ENCODE measurements around the gene NPL.
A peak's percentile ranks its signal among the peaks of the same experiment; 100 is the strongest.

NPL gene, protein sequence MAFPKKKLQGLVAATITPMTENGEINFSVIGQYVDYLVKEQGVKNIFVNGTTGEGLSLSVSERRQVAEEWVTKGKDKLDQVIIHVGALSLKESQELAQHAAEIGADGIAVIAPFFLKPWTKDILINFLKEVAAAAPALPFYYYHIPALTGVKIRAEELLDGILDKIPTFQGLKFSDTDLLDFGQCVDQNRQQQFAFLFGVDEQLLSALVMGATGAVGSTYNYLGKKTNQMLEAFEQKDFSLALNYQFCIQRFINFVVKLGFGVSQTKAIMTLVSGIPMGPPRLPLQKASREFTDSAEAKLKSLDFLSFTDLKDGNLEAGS

DNA sequence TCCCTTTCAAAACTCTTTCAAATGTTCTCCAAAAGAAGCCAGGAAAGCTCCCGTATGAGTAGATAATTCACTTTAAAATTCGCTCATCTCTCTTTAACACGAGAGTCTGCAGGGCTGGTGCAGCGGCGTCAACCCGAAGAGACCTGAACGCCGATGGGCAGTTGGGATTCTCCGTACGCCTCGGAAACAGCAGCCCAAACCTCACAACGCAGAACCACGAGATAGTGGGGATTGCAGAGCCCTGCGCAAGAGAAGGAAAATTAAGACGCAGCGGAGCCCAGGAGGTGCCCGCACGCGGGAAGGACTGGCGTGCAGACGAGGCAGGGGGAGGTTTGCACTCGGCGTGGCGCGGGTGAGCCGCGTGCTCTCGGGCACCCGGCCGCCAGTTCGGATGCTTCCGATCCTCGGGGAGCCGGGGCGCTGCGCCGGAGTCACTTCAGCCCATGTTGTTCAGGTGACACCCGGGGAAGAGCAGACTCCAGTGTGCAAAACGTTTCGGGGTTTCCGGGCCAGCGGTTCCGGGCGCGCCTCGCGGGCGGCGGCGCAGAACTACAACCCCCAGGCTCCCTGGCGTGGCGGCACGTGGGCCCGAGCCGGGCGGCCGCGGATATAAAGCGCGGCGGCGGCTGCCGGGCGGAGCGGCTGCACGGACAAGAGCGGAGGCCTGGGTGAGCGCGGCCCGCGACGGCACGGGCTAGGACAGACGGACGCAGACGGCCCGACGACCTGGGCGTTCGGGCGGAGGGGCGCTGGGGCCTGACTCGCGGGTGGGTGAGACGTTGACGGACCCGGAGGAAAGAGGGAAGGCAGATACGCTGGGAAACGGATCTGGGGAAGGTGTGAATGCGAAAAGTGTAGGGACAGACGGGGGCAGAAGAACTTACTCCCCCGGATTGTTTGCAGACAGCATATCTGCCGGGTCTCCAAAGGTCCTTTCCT, at the start of gene NPL:
Gene NPL, plus strand, starts transcription at position 636 of the 939 bp plus-strand sequence. CDS start 4,599 bp downstream, outside the sequence.
- peaks cover 4% of the 10 kb centered on the region for H3K27me3 ChIP-seq
- H3K27ac ChIP-seq: peak within 1 kb of the TSS; percentile 96
- H3K36me3 ChIP-seq: peaks cover 19% of the 10 kb centered on the region
- H3K4me1 ChIP-seq (ENCODE audit: control insufficient read depth in 1 of 2, insufficient read depth in 1 of 2, low read depth in 1 of 2, low read length in 1 of 2): peaks cover 53 to 54% of the 10 kb centered on the region in 2 experiments
- TF ChIP-seq, protein P1, sequence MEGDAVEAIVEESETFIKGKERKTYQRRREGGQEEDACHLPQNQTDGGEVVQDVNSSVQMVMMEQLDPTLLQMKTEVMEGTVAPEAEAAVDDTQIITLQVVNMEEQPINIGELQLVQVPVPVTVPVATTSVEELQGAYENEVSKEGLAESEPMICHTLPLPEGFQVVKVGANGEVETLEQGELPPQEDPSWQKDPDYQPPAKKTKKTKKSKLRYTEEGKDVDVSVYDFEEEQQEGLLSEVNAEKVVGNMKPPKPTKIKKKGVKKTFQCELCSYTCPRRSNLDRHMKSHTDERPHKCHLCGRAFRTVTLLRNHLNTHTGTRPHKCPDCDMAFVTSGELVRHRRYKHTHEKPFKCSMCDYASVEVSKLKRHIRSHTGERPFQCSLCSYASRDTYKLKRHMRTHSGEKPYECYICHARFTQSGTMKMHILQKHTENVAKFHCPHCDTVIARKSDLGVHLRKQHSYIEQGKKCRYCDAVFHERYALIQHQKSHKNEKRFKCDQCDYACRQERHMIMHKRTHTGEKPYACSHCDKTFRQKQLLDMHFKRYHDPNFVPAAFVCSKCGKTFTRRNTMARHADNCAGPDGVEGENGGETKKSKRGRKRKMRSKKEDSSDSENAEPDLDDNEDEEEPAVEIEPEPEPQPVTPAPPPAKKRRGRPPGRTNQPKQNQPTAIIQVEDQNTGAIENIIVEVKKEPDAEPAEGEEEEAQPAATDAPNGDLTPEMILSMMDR (IDR thresholded peaks at IDR 0.05): no peak
- H3K9me3 ChIP-seq: no peaks in the 10 kb centered on the region
- peak within 1 kb of the TSS; percentile 70 to 72 for H3K4me3 ChIP-seq (ENCODE audit: low read depth in 1 of 2, low read length in 1 of 2)

DNA sequence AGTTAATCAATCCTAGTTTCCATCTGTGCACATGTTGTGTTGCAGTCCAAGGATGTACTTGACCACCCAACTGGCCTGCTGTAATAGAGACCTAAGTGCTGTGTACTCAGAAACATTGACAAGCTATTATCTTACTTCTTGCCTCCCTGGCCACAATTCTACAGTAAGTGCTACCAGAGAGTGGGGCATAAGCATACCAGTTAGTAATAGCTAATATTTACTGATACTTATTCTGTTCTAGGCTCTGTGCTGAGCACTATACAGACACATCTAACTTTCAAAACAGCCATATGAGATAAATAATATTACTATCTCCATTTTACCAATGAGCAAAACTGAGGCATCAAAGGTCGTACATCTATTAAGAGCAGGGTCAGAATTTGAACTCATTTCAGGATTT, 49.5 kb upstream of the NPL start:
- H3K9me3 ChIP-seq: no peaks in the 10 kb centered on the region
- H3K4me1 ChIP-seq (ENCODE audit: control insufficient read depth in 1 of 2, insufficient read depth in 1 of 2, low read depth in 1 of 2, low read length in 1 of 2): no peaks in the 10 kb centered on the region
- no peak overlapping the region for H3K4me3 ChIP-seq (ENCODE audit: low read depth in 1 of 2, low read length in 1 of 2)
- TF ChIP-seq, protein P1 (IDR thresholded peaks at IDR 0.05): no peak
- no peak overlapping the region for H3K27ac ChIP-seq
- peaks cover 10% of the 10 kb centered on the region for H3K27me3 ChIP-seq
- no peaks in the 10 kb centered on the region for H3K36me3 ChIP-seq

DNA sequence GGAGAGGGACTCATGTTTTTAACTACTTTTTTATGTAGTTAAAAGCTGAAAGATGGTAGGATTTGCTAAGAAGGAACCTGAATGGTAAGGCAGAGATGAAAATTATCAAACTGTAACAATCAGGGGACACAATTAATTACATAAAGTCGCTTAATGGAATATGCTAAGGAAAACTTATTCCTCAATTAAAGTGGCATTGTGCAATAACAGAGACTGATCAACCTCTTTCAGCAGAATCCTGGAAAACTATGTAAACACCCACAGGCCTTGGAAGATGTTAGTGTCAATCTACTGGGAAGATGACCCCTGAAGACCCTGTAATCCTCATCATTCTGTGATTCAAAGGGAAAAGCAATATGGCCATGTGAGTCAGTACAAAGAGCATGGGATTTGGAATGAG, 46.8 kb upstream of the NPL start:
- H3K36me3 ChIP-seq: no peaks in the 10 kb centered on the region
- H3K27ac ChIP-seq: no peak overlapping the region
- peaks cover 18% of the 10 kb centered on the region for H3K27me3 ChIP-seq
- no peaks in the 10 kb centered on the region for H3K9me3 ChIP-seq
- H3K4me1 ChIP-seq (ENCODE audit: control insufficient read depth in 1 of 2, insufficient read depth in 1 of 2, low read depth in 1 of 2, low read length in 1 of 2): no peaks in the 10 kb centered on the region
- no peak overlapping the region for H3K4me3 ChIP-seq (ENCODE audit: low read depth in 1 of 2, low read length in 1 of 2)
- TF ChIP-seq, protein P1 (IDR thresholded peaks at IDR 0.05): no peak

DNA sequence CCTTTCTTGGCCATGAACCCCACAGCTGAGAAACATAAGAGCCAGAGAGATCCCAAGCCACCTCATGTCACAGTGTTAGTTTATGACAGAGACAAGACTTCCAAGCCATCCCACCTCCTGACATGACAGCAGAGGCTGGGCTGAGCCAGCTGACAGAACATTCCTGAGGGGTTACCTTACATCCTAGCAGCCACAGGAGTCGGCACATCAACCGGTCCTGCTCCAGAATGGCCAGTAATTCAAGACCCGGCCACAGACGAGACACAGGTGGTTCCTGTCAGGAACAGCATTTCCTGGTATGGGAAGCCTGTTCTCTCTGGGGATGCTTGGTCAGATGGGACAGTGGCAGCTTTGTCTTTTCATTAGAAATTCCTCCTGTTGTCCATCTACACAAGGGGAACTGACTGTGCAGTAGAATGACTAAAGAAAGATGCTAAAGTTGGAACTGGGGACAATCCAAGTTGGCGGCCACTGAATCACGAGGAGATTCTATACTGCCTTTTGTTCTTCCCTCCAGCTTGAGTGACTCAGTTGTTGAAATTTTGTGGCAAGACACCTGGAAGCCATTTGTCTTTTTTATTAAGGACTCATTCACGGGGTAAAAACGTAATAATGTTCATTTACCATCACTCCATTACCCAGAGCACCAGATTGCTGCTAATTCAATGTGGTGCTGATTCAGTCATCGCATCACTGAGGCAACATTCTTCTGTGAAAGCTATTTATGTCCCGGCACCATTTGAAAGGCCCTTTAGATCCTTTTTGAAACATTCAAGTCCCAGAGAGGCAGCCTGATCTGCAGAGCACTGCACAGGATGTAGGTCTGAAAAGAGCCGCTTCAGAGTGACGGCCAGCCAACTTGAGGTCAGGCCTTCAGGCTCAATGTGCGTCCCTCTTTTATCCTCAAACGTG, 37.2 kb upstream of the NPL start:
- Histone ChIP-seq H3K4me3 (ENCODE audit: low read depth in 1 of 2, low read length in 1 of 2) (no peak overlapping the region), H3K27me3 (peaks cover 38% of the 10 kb centered on the region), H3K4me1 (ENCODE audit: control insufficient read depth in 1 of 2, insufficient read depth in 1 of 2, low read depth in 1 of 2, low read length in 1 of 2) (no peaks in the 10 kb centered on the region), H3K36me3 (no peaks in the 10 kb centered on the region), H3K27ac (no peak overlapping the region), H3K9me3 (no peaks in the 10 kb centered on the region)
- TF ChIP-seq, protein P1 (IDR thresholded peaks at IDR 0.05): no peak

DNA sequence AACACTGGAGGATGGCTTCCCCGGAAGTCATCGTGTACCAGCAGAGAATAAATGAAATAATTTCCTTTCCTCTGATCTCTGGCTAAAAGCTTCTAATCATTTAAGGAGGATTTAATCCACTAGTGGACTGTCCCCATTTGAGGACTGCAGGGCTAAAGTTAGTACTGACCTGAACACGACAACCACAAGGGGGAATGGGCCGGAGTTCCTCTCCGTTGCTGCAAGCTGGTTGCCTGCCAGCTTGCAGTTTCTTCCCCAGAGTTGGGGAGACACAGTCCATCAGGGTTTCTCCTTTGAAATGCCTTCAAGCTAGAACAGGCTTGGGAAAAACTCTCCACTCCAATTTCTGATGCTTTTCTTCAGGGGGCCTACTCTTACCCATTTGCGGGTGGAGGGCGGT, 35.5 kb upstream of the NPL start:
- no peaks in the 10 kb centered on the region for H3K9me3 ChIP-seq
- peaks cover 31% of the 10 kb centered on the region for H3K27me3 ChIP-seq
- H3K36me3 ChIP-seq: no peaks in the 10 kb centered on the region
- H3K4me1 ChIP-seq (ENCODE audit: control insufficient read depth in 1 of 2, insufficient read depth in 1 of 2, low read depth in 1 of 2, low read length in 1 of 2): no peaks in the 10 kb centered on the region
- no peak overlapping the region for H3K27ac ChIP-seq
- H3K4me3 ChIP-seq (ENCODE audit: low read depth in 1 of 2, low read length in 1 of 2): no peak overlapping the region
- TF ChIP-seq, protein P1 (IDR thresholded peaks at IDR 0.05): no peak

Data from neutrophil (primary cell).